ENCODE measurements around the gene TM9SF4.

Gene TM9SF4

DNA sequence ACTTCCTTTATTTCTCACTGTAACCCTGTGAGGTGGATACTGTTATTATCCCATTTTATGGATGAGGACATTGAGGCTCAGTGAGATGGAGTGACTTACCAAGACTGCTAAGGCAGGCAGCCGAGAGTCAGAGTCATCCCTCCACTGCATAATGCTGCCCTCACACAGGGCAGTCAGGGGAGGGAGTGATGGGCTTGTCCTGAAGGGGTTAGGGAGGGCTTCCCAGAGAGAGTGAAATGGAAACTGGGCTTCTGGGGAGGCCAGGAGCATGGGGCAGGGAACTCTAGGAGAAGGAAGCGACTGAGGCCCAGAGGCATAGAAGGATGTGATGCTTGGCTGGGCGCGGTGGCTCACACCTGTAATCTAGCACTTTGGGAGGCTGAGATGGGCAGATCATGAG, 31.1 kb downstream of the TM9SF4 start:
- H3K4me3 ChIP-seq (ENCODE audit: low read depth, low read length), result no peak overlapping the region
- TF ChIP-seq, protein P1, sequence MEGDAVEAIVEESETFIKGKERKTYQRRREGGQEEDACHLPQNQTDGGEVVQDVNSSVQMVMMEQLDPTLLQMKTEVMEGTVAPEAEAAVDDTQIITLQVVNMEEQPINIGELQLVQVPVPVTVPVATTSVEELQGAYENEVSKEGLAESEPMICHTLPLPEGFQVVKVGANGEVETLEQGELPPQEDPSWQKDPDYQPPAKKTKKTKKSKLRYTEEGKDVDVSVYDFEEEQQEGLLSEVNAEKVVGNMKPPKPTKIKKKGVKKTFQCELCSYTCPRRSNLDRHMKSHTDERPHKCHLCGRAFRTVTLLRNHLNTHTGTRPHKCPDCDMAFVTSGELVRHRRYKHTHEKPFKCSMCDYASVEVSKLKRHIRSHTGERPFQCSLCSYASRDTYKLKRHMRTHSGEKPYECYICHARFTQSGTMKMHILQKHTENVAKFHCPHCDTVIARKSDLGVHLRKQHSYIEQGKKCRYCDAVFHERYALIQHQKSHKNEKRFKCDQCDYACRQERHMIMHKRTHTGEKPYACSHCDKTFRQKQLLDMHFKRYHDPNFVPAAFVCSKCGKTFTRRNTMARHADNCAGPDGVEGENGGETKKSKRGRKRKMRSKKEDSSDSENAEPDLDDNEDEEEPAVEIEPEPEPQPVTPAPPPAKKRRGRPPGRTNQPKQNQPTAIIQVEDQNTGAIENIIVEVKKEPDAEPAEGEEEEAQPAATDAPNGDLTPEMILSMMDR (IDR thresholded peaks at IDR 0.05; ENCODE audit: low read depth, low read length), result no peak

- H3K4me3 ChIP-seq (ENCODE audit: low read depth, low read length), result no peak overlapping the region
- TF ChIP-seq, protein P1 (IDR thresholded peaks at IDR 0.05; ENCODE audit: low read depth, low read length), result no peak
Measured at GRCh38 chr20:32141465-32141980, 32.0 kb downstream of the TM9SF4 start.

DNA sequence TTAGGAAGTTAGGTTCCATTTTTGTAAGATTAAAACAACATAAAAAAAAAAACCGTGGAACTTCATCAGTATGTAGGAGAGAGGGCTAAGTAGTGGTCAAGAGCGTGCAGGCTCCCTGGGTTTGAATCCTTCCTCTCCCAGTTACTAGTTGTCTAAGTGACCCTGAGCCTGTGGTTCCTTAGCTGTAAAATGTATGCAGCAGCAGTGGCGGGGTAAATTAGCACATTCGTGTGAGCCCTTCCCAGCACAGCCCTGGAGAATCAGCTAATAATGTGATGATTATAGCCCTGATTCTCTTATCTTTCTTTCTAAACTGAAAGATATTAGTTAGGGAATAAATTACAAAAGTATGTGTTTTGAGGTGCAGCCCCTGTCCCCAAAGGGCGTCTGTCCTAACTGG, 32.6 kb downstream of the TM9SF4 start:
- H3K4me3 ChIP-seq (ENCODE audit: low read depth, low read length), result no peak overlapping the region
- TF ChIP-seq, protein P1 (IDR thresholded peaks at IDR 0.05; ENCODE audit: low read depth, low read length), result no peak

DNA sequence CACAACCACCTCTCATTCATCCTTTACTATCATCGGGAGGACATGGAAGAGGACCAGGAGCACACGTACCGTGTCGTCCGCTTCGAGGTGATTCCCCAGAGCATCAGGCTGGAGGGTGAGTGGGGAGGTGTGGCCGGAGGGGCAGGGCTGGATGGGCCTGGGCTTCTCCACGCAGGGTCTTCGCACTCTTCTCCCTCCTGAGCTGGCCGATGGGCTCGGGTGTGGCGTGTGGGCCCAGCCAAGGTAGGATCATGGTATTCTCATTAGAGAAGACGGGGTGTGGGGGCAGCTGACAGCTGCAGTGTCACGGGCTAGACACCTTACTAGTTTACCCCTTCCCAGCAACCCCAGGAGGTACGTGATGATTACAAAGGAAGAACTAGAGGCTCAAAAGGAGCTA, 33.5 kb downstream of the TM9SF4 start:
- TF ChIP-seq, protein P1 (IDR thresholded peaks at IDR 0.05; ENCODE audit: low read depth, low read length), result no peak
- H3K4me3 ChIP-seq (ENCODE audit: low read depth, low read length), result no peak overlapping the region

DNA sequence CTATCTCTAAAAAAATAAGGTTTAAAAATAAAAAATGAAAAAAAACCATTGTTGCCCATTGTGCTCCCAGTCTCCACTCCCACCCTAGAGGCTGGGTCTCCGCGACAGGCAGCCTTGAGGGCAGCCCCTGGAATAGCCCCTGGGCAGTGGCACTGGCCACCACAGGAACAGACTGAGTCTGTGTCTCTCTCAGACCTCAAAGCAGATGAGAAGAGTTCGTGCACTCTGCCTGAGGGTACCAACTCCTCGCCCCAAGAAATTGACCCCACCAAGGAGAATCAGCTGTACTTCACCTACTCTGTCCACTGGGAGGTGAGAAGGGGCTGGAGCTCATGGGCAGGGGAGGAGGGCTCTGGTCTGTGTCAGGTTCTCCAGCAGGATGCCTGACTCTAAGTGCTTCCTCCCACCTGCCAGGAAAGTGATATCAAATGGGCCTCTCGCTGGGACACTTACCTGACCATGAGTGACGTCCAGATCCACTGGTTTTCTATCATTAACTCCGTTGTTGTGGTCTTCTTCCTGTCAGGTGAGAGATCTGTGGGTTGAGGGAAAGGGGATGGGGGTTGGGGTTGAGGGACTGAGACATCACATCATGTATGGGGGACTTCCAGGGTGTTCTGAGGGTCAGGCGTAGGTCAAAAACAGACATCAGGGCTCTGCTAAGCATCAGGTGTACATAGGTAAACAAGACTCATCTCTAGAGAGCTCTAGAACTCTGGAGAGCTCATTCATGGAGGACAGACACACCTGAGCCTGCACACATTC, 35.6 kb downstream of the TM9SF4 start:
- TF ChIP-seq, protein P1 (IDR thresholded peaks at IDR 0.05; ENCODE audit: low read depth, low read length), result no peak
- H3K4me3 ChIP-seq (ENCODE audit: low read depth, low read length), result no peak overlapping the region

DNA sequence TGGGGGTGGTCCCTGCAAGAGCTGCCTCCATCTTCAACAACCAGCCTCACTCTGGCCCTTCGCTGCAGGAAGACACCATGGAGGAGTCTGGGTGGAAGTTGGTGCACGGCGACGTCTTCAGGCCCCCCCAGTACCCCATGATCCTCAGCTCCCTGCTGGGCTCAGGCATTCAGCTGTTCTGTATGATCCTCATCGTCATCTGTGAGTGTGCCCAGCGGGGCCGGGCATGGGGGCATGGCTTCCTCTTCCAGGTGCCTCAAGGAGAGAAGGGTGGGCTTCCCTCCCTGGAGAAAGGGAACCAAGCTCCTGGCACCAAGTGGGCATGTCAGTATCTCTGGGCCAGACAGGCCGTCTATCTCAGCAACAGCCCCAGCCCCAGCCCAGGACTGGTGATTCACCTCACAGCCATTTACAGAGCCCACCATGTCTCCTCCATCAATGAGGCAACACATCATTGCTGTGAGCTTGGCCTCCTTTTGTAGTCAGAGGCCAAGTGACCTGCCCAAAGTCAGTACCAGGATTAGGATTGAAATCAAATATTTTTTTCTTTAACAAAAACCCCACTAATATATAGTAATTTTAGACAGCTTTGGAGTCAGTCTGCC, 40.2 kb downstream of the TM9SF4 start:
- TF ChIP-seq, protein P1 (IDR thresholded peaks at IDR 0.05; ENCODE audit: low read depth, low read length), result no peak
- H3K4me3 ChIP-seq (ENCODE audit: low read depth, low read length), result no peak overlapping the region

GRCh38 chr20:32150291-32150848, 40.9 kb downstream of the TM9SF4 start:
- H3K4me3 ChIP-seq (ENCODE audit: low read depth, low read length), result no peak overlapping the region
- TF ChIP-seq, protein P1 (IDR thresholded peaks at IDR 0.05; ENCODE audit: low read depth, low read length), result no peak

All from WI38 (cell line).